Neutrophil (primary cell): ENCODE measurements around the gene PACS2.

Experiments used
- H3K27ac ChIP-seq: fragments of 200-600 bp; sonication (generic); 2 replicates; pipeline ENCODE4 v1.5.1; 2016; ENCODE audit warnings: mild to moderate bottlenecking, moderate library complexity
- H3K27me3 ChIP-seq: fragments of 200-600 bp; sonication (generic); 2 replicates; pipeline ENCODE4 v1.6.0; 2016; ENCODE audit warnings: mild to moderate bottlenecking
- H3K36me3 ChIP-seq: fragments of 200-600 bp; sonication (generic); 2 replicates; pipeline ENCODE4 v1.5.1; 2017
- H3K4me1 ChIP-seq, 2 experiments: fragments of 200-600 bp in 1 of 2; sonication (generic) in 1 of 2; 1 replicate in 1 of 2; 2 replicates in 1 of 2; pipeline versions ENCODE4 v1.5.1 to v1.6.1; 2013 to 2016; ENCODE audit warnings: low read depth in 1 of 2, low read length in 1 of 2, mild to moderate bottlenecking in 1 of 2, moderate library complexity in 1 of 2; ENCODE audit not compliant: control insufficient read depth in 1 of 2, insufficient read depth in 1 of 2
- H3K4me3 ChIP-seq, 2 experiments: fragments of 200-600 bp in 1 of 2; sonication (generic) in 1 of 2; 1 replicate in 1 of 2; 2 replicates in 1 of 2; pipeline ENCODE4 v1.5.1; 2013 to 2016; ENCODE audit warnings: low read depth in 1 of 2, low read length in 1 of 2, mild to moderate bottlenecking in 1 of 2, moderate library complexity in 1 of 2
- H3K9me3 ChIP-seq: fragments of 200-600 bp; sonication (generic); 2 replicates; pipeline ENCODE4 v1.5.1; 2016
- CTCF ChIP-seq: fragments of 200-600 bp; sonication (generic); IDR thresholded peaks from 2 replicates; pipeline ENCODE4 v1.5.1; 2016; ENCODE audit warnings: antibody characterized with exemption

The PACS2 gene

DNA sequence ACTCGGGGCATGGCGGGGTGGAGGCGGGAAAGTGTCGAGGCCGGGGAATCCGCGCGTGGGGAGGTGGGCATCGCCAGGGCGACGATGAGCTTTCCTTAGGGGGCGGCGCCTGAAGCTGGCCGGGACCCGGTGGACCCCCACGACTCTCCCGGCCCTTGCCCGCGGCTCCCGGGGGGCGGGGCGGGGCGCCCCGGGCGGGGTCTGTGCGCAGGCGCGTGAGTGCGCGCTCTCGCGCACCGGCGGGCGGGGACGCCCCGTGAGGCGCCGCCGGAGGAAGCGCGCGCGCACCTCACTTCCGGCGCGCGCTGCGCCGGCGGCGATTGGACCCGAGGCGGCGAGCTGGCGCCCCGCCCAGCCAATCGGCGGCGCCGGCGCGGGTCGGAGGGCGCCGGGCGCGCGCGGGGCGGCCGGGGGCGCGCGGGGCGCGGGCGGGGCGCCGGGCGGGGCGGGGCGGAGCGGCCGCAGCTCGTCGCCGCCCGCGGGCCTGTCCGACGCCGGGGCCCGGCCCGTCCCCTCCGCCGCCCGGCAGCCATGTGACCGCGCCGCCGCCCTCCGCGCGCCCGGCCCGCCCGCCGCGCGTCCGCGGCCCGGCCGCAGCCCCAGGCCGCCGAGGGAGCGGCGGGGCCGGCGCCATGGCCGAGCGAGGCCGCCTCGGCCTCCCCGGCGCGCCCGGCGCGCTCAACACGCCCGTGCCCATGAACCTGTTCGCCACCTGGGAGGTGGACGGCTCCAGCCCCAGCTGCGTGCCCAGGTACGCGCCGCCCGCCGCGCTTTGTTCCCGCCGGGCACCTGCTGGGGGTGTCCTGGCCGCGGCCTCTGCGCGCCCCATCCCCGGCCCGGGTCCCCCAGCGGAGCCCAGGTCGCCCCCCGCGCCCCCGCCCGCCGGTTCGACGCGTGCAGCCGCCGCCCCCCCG, at the start of gene PACS2:
Gene PACS2 (plus strand): TSS at position 462 of the 914 bp plus-strand sequence. CDS start 171 bp downstream, at position 633.
- Histone ChIP-seq H3K4me3 (peak within 1 kb of the TSS; percentile 61 to 94), H3K36me3 (no peaks in the 10 kb centered on the region), H3K4me1 (peaks cover 14 to 18% of the 10 kb centered on the region in 2 experiments), H3K27ac (peak within 1 kb of the TSS; percentile 62), H3K27me3 (peaks cover 32% of the 10 kb centered on the region), H3K9me3 (no peaks in the 10 kb centered on the region)
- no peak for TF ChIP-seq CTCF

DNA sequence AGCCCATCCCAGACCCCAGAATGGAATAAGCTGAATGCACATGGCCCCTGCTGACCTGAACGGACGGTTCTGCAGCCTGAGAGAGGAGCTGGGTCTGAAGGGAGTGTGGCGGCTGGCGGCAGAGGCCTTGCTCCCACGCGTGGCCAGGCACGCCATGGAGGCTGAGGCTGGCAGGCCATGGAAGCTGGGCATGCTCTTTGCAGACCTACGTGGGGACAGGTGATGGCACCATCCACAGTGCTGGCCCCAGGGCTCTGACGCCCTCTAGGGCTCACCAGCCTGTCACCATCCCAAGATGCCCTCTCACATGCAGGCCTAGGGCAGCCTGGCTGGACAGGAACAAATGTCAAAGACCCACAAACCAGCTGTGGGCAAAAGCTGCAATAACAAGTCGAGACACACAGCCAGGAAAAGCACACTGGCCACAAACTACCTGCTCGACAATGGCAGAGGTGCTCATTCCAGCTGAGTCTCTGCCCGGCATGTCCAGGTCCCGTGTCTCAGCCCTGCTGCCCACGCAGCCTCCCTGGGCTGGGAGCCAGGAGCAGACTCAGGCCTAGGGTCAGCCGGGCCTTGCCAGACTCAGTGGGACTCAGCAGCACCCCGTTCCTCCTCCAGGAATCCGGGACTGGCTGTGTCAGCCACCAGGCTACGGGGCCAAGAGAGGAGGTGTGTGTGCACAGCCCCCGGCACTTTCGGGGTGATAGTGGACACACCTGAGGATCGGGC, 46.6 kb upstream of the PACS2 start:
- TF ChIP-seq CTCF: no peak
- no peaks in the 10 kb centered on the region for H3K4me1 ChIP-seq
- peaks cover 11% of the 10 kb centered on the region for H3K36me3 ChIP-seq
- H3K4me3 ChIP-seq: no peak overlapping the region
- no peaks in the 10 kb centered on the region for H3K9me3 ChIP-seq
- no peaks in the 10 kb centered on the region for H3K27me3 ChIP-seq
- no peak overlapping the region for H3K27ac ChIP-seq

GRCh38 chr14:105268736-105269354, 45.7 kb upstream of the PACS2 start:
- Histone ChIP-seq H3K27me3 (no peaks in the 10 kb centered on the region), H3K36me3 (peaks cover 11% of the 10 kb centered on the region), H3K27ac (no peak overlapping the region), H3K4me3 (no peak overlapping the region), H3K9me3 (no peaks in the 10 kb centered on the region), H3K4me1 (no peaks in the 10 kb centered on the region)
- no peak for TF ChIP-seq CTCF

DNA sequence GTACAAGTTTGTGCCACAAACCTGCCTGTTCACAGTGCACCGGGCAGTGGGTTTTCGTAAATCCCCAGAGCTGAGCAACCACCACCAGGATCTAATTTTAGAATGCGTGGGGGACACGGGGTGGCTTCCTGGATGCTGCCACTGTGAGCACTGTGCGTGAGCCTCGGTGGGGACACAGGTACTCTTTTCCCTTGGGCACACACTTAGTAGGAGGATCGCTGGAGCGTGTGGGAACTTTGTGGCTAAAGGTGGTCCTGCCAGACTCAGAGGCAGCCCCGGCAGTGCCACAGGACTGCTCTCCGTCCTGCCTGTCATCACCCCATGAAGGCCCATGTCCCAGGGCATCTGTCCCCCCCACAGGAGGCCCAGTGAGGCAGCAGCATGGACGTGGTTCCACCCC, 45.1 kb upstream of the PACS2 start:
- Histone ChIP-seq H3K4me3 (no peak overlapping the region), H3K36me3 (peaks cover 11% of the 10 kb centered on the region)
- no peak for TF ChIP-seq CTCF

DNA sequence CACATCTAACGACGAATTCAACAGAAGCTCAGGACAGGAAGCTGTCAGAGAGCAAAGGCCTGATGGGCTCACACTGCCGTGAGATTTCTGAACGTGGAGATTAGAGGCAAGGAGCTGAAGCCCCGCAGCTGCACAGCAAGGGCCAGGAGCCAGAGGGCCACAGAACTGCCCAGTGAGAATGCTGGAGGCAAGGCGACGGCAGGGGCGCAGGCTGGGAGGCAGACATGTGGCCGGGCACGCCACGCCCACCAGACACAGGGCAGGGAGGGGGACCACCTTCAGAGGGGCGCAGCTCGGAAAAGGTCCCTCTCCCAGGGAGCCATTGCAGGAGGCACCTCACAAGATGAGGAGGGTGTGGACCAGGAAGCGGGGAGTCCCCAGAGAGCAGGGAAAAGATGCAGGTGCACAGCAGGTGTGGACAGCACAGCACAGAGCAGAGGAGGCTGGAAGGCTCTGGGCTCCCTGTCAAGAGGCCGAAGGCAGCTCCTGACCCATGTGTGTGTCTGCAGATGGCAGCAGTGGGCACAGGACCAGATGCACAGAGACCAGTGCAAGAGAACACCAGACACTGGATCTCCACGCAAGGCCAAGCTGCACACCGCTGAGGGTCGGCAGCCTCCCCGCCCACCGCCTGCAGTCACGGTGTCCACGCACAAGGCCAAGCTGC, 43.2 kb upstream of the PACS2 start:
- Histone ChIP-seq H3K27ac (no peak overlapping the region), H3K4me3 (no peak overlapping the region), H3K4me1 (no peaks in the 10 kb centered on the region), H3K9me3 (no peaks in the 10 kb centered on the region), H3K36me3 (peaks cover 11% of the 10 kb centered on the region), H3K27me3 (no peaks in the 10 kb centered on the region)
- TF ChIP-seq CTCF: no peak

More for the DNA sequence above, 45.1 kb upstream of the PACS2 start:
- Histone ChIP-seq H3K9me3 (no peaks in the 10 kb centered on the region), H3K27ac (no peak overlapping the region), H3K27me3 (no peaks in the 10 kb centered on the region), H3K4me1 (no peaks in the 10 kb centered on the region)
